HG03139 (cell line): ENCODE data around the gene RAD51B.

Experiments used
- ATAC-seq: cut with Tn5 transposase; IDR thresholded peaks from one replicate; pipeline ENCODE4 v1.9.1; 2021; ENCODE audit not compliant: unreplicated experiment

Gene RAD51B

GRCh38 chr14:67833403-67833802, 13.8 kb downstream of the RAD51B start:
- no peak for ATAC-seq

GRCh38 chr14:67835596-67835995, 16.0 kb downstream of the RAD51B start:
- no peak for ATAC-seq

- ATAC-seq: no peak
These were observed 17.5 kb downstream of the RAD51B start for GRCh38 chr14:67837011-67837624.

GRCh38 chr14:67846029-67846610, 26.5 kb downstream of the RAD51B start:
- no peak for ATAC-seq

- no peak for ATAC-seq
These were observed 30.7 kb downstream of the RAD51B start for GRCh38 chr14:67850066-67850830.

- no peak for ATAC-seq
These were observed 32.3 kb downstream of the RAD51B start for GRCh38 chr14:67851785-67852410.

- ATAC-seq: no peak
These were observed 33.5 kb downstream of the RAD51B start for GRCh38 chr14:67852926-67853604.

GRCh38 chr14:67853715-67854114, 34.1 kb downstream of the RAD51B start:
- no peak for ATAC-seq

GRCh38 chr14:67856827-67857226, 37.2 kb downstream of the RAD51B start:
- ATAC-seq: no peak

GRCh38 chr14:67857778-67858350, 38.3 kb downstream of the RAD51B start:
- ATAC-seq: no peak

GRCh38 chr14:67859169-67859749, 39.7 kb downstream of the RAD51B start:
- ATAC-seq: no peak

GRCh38 chr14:67863223-67863622, 43.6 kb downstream of the RAD51B start:
- ATAC-seq: no peak

- no peak for ATAC-seq
These were observed 55.8 kb downstream of the RAD51B start for GRCh38 chr14:67875175-67876006.

- ATAC-seq: no peak
These were observed 59.4 kb downstream of the RAD51B start for GRCh38 chr14:67879026-67879425.

GRCh38 chr14:67881225-67881624, 61.6 kb downstream of the RAD51B start:
- peak; percentile 93 for ATAC-seq

GRCh38 chr14:67882986-67883555, 63.5 kb downstream of the RAD51B start:
- ATAC-seq: no peak

GRCh38 chr14:67883717-67884116, 64.1 kb downstream of the RAD51B start:
- no peak for ATAC-seq

- ATAC-seq: no peak
These were observed 66.6 kb downstream of the RAD51B start for GRCh38 chr14:67886191-67886590.

GRCh38 chr14:67887478-67887877, 67.9 kb downstream of the RAD51B start:
- no peak for ATAC-seq
